GM06990 (cell line): Measurements from ENCODE around the gene TBC1D2.

ENCODE experiments used
- DNase-seq: peaks from one replicate; pipeline ENCODE4 v3.0.0-alpha.2; 2011; ENCODE audit not compliant: insufficient read length; ENCODE audit errors: extremely low read depth
- H3K27me3 ChIP-seq: replicated peaks from 2 replicates; pipeline ENCODE4 v1.6.0; 2011; ENCODE audit warnings: low read length; ENCODE audit not compliant: control insufficient read depth, insufficient read depth
- H3K36me3 ChIP-seq: 2 replicates; pipeline ENCODE4 v1.5.1; 2011; ENCODE audit warnings: low read length; ENCODE audit not compliant: control insufficient read depth, insufficient read depth
- H3K4me3 ChIP-seq: replicated peaks from 2 replicates; pipeline ENCODE4 v1.5.1; 2011; ENCODE audit warnings: low read depth, mild to moderate bottlenecking, control low read depth, low read length
- TF ChIP-seq, protein P1 (sequence below): IDR thresholded peaks from 2 replicates; pipeline ENCODE4 v1.5.1; 2011; ENCODE audit warnings: low read length, control low read depth, mild to moderate bottlenecking, inconsistent platforms; ENCODE audit not compliant: insufficient read depth, poor library complexity, severe bottlenecking

TBC1D2 gene

GRCh38 chr9:98249771-98250170, 5.7 kb downstream of the TBC1D2 start:
- Histone ChIP-seq H3K27me3 (no peaks in the 10 kb centered on the region), H3K36me3 (no peaks in the 10 kb centered on the region), H3K4me3 (no peak overlapping the region)
- TF ChIP-seq, protein P1, sequence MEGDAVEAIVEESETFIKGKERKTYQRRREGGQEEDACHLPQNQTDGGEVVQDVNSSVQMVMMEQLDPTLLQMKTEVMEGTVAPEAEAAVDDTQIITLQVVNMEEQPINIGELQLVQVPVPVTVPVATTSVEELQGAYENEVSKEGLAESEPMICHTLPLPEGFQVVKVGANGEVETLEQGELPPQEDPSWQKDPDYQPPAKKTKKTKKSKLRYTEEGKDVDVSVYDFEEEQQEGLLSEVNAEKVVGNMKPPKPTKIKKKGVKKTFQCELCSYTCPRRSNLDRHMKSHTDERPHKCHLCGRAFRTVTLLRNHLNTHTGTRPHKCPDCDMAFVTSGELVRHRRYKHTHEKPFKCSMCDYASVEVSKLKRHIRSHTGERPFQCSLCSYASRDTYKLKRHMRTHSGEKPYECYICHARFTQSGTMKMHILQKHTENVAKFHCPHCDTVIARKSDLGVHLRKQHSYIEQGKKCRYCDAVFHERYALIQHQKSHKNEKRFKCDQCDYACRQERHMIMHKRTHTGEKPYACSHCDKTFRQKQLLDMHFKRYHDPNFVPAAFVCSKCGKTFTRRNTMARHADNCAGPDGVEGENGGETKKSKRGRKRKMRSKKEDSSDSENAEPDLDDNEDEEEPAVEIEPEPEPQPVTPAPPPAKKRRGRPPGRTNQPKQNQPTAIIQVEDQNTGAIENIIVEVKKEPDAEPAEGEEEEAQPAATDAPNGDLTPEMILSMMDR = no peak
- DNase-seq = no peak

GRCh38 chr9:98248737-98249474, 6.5 kb downstream of the TBC1D2 start:
- no peak for DNase-seq
- Histone ChIP-seq H3K4me3 (no peak overlapping the region), H3K27me3 (no peaks in the 10 kb centered on the region), H3K36me3 (no peaks in the 10 kb centered on the region)
- TF ChIP-seq, protein P1 = no peak

- TF ChIP-seq, protein P1 = no peak
- Histone ChIP-seq H3K36me3 (no peaks in the 10 kb centered on the region), H3K4me3 (no peak overlapping the region), H3K27me3 (no peaks in the 10 kb centered on the region)
- DNase-seq = no peak
Observed at GRCh38 chr9:98247831-98248657, 7.4 kb downstream of the TBC1D2 start.

GRCh38 chr9:98242426-98242825, 13.0 kb downstream of the TBC1D2 start:
- DNase-seq = no peak
- no peaks in the 10 kb centered on the region for H3K27me3 ChIP-seq
- H3K4me3 ChIP-seq = no peak overlapping the region
- TF ChIP-seq, protein P1 = no peak
- no peaks in the 10 kb centered on the region for H3K36me3 ChIP-seq

DNA sequence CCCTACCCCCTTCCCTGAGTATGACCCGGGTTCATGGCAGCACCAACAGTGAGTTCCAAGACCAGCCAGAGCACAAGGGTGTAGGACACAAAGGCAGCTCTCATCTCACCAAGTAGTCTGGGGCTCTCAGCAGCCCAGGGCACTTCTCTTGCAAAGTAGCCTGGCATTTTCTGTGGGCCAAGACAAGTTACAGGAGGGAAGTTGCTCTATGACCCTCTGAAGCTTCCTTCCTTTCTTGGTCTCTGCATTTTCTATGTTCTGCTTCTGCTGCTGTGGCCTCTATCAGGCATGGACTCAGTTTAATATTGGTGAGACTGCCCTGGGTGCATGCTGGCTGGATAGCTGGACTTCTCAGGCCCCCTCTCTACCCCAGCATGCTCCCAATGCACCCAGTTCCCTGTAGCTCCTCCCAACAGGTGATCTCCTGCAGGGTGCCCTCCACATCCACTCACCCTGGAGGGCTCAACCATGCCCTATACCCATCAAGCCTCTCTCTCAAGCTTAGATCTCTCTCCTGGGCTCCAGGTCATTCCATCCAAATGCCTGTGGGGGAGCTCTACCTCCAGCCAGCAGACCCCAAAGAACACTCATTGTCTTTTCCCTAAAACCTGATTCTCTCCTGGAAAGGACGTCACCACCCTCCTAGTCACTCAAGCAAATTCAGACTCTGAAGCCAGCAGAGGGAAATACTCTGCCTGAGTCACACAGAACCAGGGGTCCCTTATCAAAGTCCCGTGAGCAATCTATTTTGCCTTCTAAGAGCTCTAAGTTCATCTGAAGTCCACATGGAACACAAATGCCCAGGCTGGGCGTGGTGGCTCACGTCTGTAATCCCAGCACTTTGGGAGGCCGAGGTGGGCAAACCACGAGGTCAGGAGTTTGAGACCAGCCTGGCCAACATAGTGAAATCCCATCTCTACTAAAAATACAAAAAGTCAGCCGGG, 13.8 kb downstream of the TBC1D2 start:
- H3K4me3 ChIP-seq = no peak overlapping the region
- TF ChIP-seq, protein P1 = no peak
- no peaks in the 10 kb centered on the region for H3K27me3 ChIP-seq
- H3K36me3 ChIP-seq = no peaks in the 10 kb centered on the region
- DNase-seq = no peak
